ENCODE results near the gene HEATR3.

The HEATR3 gene

GRCh38 chr16:50088302-50088701 lies 22.5 kb downstream of the HEATR3 start:
- peaks cover 45 to 66% (median 56%) of the 10 kb centered on the region in 3 donors for H3K36me3 ChIP-seq
- no peaks in the 10 kb centered on the region for H3K4me1 ChIP-seq
- no peaks in the 10 kb centered on the region for H3K9me3 ChIP-seq
- no peaks in the 10 kb centered on the region for H3K27me3 ChIP-seq
- intact Hi-C loops (cut with DNase I; ENCODE audit: low total_unique reads), result no loop called here
- DNase-seq, result no peak
- H3K27ac ChIP-seq, result no peak overlapping the region
- no peak for TF ChIP-seq CTCF (IDR thresholded peaks at IDR 0.05)
- H3K4me3 ChIP-seq, result no peak overlapping the region

- Histone ChIP-seq H3K9me3 (no peaks in the 10 kb centered on the region), H3K4me1 (no peaks in the 10 kb centered on the region), H3K27ac (no peak overlapping the region), H3K36me3 (peaks cover 18 to 30% (median 19%) of the 10 kb centered on the region in 3 donors), H3K4me3 (no peak overlapping the region), H3K27me3 (no peaks in the 10 kb centered on the region)
- no peak for TF ChIP-seq CTCF (IDR thresholded peaks at IDR 0.05)
- intact Hi-C loops (cut with DNase I; ENCODE audit: low total_unique reads), result no loop called here
- DNase-seq, result no peak
Observed at GRCh38 chr16:50092891-50093290, 27.1 kb downstream of the HEATR3 start.

GRCh38 chr16:50093607-50094539 lies 28.1 kb downstream of the HEATR3 start:
- H3K36me3 ChIP-seq, result peaks cover 9 to 20% (median 13%) of the 10 kb centered on the region in 3 donors
- TF ChIP-seq CTCF (IDR thresholded peaks at IDR 0.05), result no peak
- no peaks in the 10 kb centered on the region for H3K27me3 ChIP-seq
- intact Hi-C loops (cut with DNase I; ENCODE audit: low total_unique reads), result no loop called here
- H3K27ac ChIP-seq, result peak overlapping the region in 1 of 2 donors; percentile 20
- DNase-seq, result peak; percentile 77 to 83
- H3K4me3 ChIP-seq, result no peak overlapping the region
- no peaks in the 10 kb centered on the region for H3K4me1 ChIP-seq
- no peaks in the 10 kb centered on the region for H3K9me3 ChIP-seq

GRCh38 chr16:50096791-50097190 lies 31.0 kb downstream of the HEATR3 start:
- Histone ChIP-seq H3K27me3 (no peaks in the 10 kb centered on the region), H3K27ac (no peak overlapping the region), H3K4me3 (no peak overlapping the region), H3K36me3 (peaks cover 23 to 36% (median 30%) of the 10 kb centered on the region in 3 donors), H3K9me3 (no peaks in the 10 kb centered on the region), H3K4me1 (no peaks in the 10 kb centered on the region)
- no peak for TF ChIP-seq CTCF (IDR thresholded peaks at IDR 0.05)
- intact Hi-C loops (cut with DNase I; ENCODE audit: low total_unique reads), result no loop called here
- DNase-seq, result no peak

- H3K27ac ChIP-seq, result no peak overlapping the region
- H3K4me1 ChIP-seq, result no peaks in the 10 kb centered on the region
- intact Hi-C loops (cut with DNase I; ENCODE audit: low total_unique reads), result no loop called here
- no peak for TF ChIP-seq CTCF (IDR thresholded peaks at IDR 0.05)
- no peaks in the 10 kb centered on the region for H3K27me3 ChIP-seq
- no peaks in the 10 kb centered on the region for H3K9me3 ChIP-seq
- H3K36me3 ChIP-seq, result peaks cover 46 to 67% (median 62%) of the 10 kb centered on the region in 3 donors
- H3K4me3 ChIP-seq, result no peak overlapping the region
- DNase-seq, result no peak
Observed at GRCh38 chr16:50099957-50100648, 34.3 kb downstream of the HEATR3 start.
